Activated CD4-positive, CD25-positive, alpha-beta regulatory T cell treated with anti-CD3 and anti-CD28 coated beads, Interleukin-2, amount 50 U/mL, for 16 hours (primary cell): Measurements from ENCODE around the gene SEPHS2.
"Not testable (repeated sequence)": the region's sequence is repeated elsewhere in the genome, so short reads cannot be mapped to it uniquely, and the experiment has no call there.

ENCODE experiments used
- DNase-seq: peaks from one replicate; pipeline ENCODE4 v3.0.0-alpha.2; 2020; ENCODE audit warnings: low read depth, low spot score

The SEPHS2 gene

DNA sequence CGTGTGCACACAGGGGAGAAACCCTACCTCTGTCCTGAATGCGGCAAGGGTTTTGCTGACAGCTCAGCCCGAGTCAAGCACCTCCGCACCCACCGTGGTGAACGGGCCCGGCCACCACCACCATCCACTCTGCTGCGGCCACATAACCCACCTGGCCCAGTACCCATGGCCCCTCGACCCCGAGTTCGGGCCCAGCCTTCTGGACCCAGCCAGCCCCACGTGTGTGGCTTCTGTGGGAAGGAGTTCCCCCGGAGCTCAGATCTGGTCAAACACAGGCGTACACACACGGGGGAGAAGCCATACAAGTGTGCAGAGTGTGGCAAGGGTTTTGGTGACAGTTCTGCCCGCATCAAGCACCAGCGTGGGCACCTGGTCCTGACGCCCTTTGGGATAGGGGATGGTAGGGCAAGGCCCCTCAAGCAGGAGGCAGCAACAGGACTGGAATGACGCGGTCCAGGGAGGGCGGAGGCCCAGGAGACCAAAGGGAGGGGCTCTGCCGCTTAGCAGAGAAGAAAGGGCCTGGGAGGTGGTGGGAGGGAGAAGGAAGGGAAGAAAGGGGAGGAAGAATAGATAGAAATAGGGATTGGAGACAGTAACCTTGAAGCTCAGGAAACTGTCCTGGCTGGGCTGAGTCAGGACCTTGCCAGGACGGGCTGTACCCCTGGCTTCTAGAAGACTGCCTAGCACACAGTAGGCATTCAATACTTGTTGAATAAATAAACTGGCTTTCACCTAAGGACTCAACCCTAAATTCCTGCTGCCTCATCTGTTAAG, 46.8 kb downstream of the SEPHS2 start:
- DNase-seq: no peak

GRCh38 chr16:30397776-30398660, 47.7 kb downstream of the SEPHS2 start:
- no peak for DNase-seq

DNA sequence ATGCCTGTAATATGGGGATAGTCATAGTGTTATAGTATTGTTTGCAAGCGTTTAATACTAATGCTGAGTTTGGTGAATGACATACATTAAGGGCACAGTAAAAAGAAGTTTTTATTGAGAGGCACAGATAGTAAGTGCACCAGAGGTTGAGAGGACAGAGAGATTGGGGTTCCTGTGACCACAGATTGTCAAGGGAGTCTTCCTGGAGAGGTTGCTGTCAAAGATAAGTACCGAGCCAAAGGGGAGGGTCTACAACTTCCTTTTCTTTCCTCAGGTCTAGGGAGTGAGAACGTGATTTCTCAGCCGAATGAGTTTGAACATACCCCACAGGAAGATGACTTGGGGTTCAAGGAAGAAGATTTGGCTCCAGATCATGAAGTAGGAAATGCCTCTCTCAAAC, 48.6 kb downstream of the SEPHS2 start:
- no peak for DNase-seq

DNA sequence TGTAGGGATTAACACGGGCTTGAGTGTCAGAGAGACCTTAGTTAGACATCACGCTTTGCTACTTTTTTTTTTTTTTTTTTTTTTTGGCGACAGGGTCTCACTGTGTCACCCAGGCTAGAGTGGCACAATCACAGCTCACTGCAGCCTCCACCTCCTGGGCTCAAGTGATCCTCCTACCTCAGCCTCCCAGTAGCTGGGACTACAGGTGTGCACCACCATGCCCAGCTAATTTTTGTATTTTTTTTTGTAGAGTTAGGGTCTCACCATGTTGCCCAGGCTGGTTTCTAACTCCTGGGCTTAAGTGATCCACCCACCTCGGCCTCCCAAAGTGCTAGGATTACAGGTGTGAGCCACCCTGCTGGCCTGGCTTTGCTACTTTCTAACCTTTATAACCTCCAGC, 49.0 kb downstream of the SEPHS2 start:
- not testable (repeated sequence) for DNase-seq

DNA sequence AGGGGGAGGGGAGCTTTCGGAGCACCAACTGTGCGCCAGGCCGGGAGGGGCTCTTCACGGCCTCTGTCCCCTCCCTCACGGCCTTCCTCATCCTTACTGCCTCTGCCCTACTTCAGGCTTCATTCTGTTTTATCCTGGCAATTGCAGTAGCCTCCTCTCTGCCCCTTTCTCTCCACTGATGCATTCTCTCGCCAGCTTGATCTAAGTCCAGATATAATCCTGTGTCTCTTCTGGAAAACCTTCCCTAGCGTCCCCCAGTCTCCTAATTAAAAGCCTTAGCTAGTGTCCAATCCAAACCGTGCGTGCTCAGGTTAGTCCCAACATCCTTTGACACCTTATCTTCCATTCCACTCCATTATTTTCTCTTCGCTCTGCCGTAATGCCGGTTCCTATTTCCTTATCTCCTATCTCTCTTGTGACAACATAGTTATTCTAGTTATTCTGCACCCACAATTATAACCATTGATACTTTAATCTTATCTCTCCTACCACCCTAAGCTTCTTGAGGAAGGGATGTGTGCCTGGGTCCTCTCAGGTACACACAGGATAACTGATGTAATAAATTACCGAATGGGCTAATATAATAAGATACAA, 49.6 kb downstream of the SEPHS2 start:
- DNase-seq: no peak

DNA sequence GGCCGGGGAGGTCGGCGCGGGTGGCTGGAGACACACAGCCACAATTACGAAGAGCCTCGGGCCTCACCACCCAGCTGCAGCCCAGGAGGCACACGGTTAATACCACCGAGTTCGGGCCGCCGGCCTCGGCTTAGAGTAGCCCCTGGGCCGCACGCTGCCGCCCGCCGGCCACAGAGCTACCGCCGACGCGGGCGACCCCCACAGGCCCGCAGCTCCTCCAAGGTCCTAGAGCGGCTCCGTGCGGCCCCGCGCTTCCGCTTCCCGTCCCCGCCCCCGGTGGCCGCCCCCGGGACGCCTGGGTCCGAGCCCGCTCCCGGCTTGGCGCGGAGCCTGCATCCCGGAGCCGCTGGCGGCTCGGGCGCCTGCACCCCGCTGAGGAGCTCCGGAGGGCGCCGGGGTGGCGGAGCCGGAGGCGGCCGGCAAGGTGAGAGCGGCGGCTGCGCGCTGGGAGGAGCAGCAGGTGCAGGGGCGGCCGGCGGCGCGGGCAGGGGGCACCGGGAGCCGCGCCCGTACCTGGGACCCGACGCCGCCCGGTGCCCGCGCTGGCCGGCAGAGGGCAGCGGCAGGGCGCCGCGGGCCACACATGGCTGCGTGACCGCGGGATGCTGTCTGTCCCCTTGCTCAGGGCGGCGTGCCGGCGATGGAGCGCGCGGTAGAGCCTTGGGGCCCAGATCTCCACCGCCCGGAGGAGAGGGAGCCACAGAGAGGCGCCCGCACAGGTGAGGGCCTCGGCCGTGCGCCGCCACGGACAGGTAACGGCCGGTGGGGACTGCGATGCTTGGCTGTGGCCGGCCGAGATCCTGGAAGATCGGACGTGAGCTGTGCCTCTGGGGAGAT, 50.3 kb downstream of the SEPHS2 start, which contains the start of gene ZNF48:
TSS of gene ZNF48 (plus strand) at position 266 of the 837 bp plus-strand sequence. CDS start at position 641, 375 bp downstream.
- DNase-seq: no peak

DNA sequence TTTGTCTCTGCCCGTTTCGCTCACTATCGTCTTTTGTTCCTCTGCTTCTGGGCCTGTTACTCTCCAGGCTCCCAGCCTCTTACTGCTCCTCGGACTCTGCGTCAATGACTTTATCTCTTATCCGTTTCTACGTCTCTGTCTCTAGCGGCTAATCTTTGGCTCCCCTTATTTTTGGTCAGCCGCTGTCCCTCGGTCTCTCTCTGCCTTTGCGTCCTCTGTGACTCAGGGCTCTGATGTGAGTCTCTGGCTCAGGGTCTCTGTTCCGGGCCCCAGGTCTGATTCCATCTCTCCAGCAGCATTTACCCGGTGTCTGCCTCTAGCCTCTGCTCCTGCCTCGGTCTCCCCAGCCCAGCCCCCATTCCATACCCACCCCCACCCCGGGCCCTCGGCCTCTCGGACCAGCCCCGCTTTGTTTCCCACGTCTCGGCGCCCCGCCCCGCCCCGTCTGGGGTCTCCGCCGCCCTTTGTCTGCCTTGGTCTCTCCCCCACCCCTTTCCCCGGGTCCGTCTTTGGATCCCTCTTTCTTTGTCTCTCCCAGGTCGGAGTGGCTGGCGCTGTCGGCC, 51.0 kb downstream of the SEPHS2 start:
- DNase-seq: no peak
